Epithelial cell of esophagus (primary cell): ENCODE data around the gene GAREM1.

ENCODE experiments used
- DNase-seq: peaks from one replicate; pipeline ENCODE4 v3.0.0; 2010; ENCODE audit warnings: low read depth
- H3K4me3 ChIP-seq: 2 replicates; pipeline ENCODE4 v1.5.1; 2011; ENCODE audit warnings: mild to moderate bottlenecking, low read length, control low read depth
- CTCF ChIP-seq: IDR thresholded peaks from 2 replicates; pipeline ENCODE4 v1.5.1; 2011; ENCODE audit warnings: low read depth, mild to moderate bottlenecking, low read length, control low read depth, inconsistent platforms; ENCODE audit not compliant: insufficient read depth; ENCODE audit errors: missing control alignments

The GAREM1 gene

GRCh38 chr18:32284284-32284683 lies 186.4 kb downstream of the GAREM1 start:
- TF ChIP-seq CTCF: no peak
- no peak for DNase-seq
- no peak overlapping the region for H3K4me3 ChIP-seq

- no peak overlapping the region for H3K4me3 ChIP-seq
- no peak for TF ChIP-seq CTCF
- DNase-seq: no peak
Measured at GRCh38 chr18:32280911-32281310, 189.8 kb downstream of the GAREM1 start.

GRCh38 chr18:32280188-32280783 lies 190.4 kb downstream of the GAREM1 start:
- DNase-seq: no peak
- no peak for TF ChIP-seq CTCF
- no peak overlapping the region for H3K4me3 ChIP-seq

GRCh38 chr18:32278177-32278799 lies 192.4 kb downstream of the GAREM1 start:
- H3K4me3 ChIP-seq: no peak overlapping the region
- no peak for TF ChIP-seq CTCF
- DNase-seq: no peak

GRCh38 chr18:32277549-32277948 lies 193.1 kb downstream of the GAREM1 start:
- no peak for DNase-seq
- H3K4me3 ChIP-seq: no peak overlapping the region
- no peak for TF ChIP-seq CTCF

GRCh38 chr18:32276906-32277305 lies 193.8 kb downstream of the GAREM1 start:
- peak; percentile 48 for DNase-seq
- TF ChIP-seq CTCF: no peak
- H3K4me3 ChIP-seq: no peak overlapping the region

GRCh38 chr18:32276256-32276655 lies 194.4 kb downstream of the GAREM1 start:
- TF ChIP-seq CTCF: no peak
- no peak overlapping the region for H3K4me3 ChIP-seq
- DNase-seq: no peak
